H9 (cell line): ENCODE results near the gene LITAFD. TPM values are rescaled to one million over a fixed set of nuclear protein-coding genes. Genes with fewer than 3 reads are reported as not detected.
"Not testable (repeated sequence)": the region's sequence is repeated elsewhere in the genome, so short reads cannot be mapped to it uniquely, and the experiment has no call there.

Experiments used
- DNase-seq: peaks from one replicate; pipeline ENCODE4 v3.0.0-alpha.2; 2017
- H2AFZ ChIP-seq: one replicate; pipeline ENCODE4 v1.6.1; 2013; ENCODE audit warnings: mild to moderate bottlenecking, low read length, control low read depth, moderate library complexity
- H2AK5ac ChIP-seq: 2 replicates; pipeline ENCODE4 v1.6.1; 2013; ENCODE audit warnings: low read length, control low read depth, mixed read lengths; ENCODE audit not compliant: insufficient read length
- H2BK120ac ChIP-seq: one replicate; pipeline ENCODE4 v1.6.1; 2013; ENCODE audit warnings: low read depth, mild to moderate bottlenecking, low read length, control low read depth, inconsistent platforms; ENCODE audit not compliant: poor library complexity, severe bottlenecking
- H2BK12ac ChIP-seq: 2 replicates; pipeline ENCODE4 v1.6.1; 2013; ENCODE audit warnings: low read length, control low read depth, mixed read lengths, low read depth; ENCODE audit not compliant: insufficient read length
- H2BK15ac ChIP-seq: 2 replicates; pipeline ENCODE4 v1.6.1; 2013; ENCODE audit warnings: low read depth, low read length, control low read depth
- H2BK20ac ChIP-seq: one replicate; pipeline ENCODE4 v1.6.1; 2013; ENCODE audit warnings: low read depth, mild to moderate bottlenecking, low read length, control low read depth, inconsistent platforms; ENCODE audit not compliant: poor library complexity, severe bottlenecking
- H2BK5ac ChIP-seq: 2 replicates; pipeline ENCODE4 v1.6.1; 2013; ENCODE audit warnings: low read length, control low read depth, mixed read lengths; ENCODE audit not compliant: insufficient read length
- H3K14ac ChIP-seq: 2 replicates; pipeline ENCODE4 v1.6.1; 2013; ENCODE audit warnings: low read length, control low read depth; ENCODE audit not compliant: insufficient read depth
- H3K18ac ChIP-seq: 2 replicates; pipeline ENCODE4 v1.6.1; 2013; ENCODE audit warnings: low read depth, mild to moderate bottlenecking, mixed read lengths, low read length, control low read depth; ENCODE audit not compliant: insufficient read length
- H3K23ac ChIP-seq: 2 replicates; pipeline ENCODE4 v1.6.1; 2013; ENCODE audit warnings: low read length, control low read depth, mixed read lengths, low read depth; ENCODE audit not compliant: insufficient read length
- H3K23me2 ChIP-seq: 2 replicates; pipeline ENCODE4 v1.6.1; 2013; ENCODE audit warnings: low read depth, mild to moderate bottlenecking, mixed read lengths, low read length, control low read depth; ENCODE audit not compliant: insufficient read length, poor library complexity, severe bottlenecking
- H3K27ac ChIP-seq: 2 replicates; pipeline ENCODE4 v1.5.1; 2013; ENCODE audit warnings: low read length, control low read depth, mixed read lengths, low read depth; ENCODE audit not compliant: insufficient read length
- H3K27me3 ChIP-seq: 2 replicates; pipeline ENCODE4 v1.6.1; 2013; ENCODE audit warnings: low read length, control low read depth, inconsistent platforms; ENCODE audit not compliant: insufficient read depth
- H3K4ac ChIP-seq: 2 replicates; pipeline ENCODE4 v1.6.1; 2013; ENCODE audit warnings: low read depth, mild to moderate bottlenecking, control low read depth, inconsistent platforms, low read length, moderate library complexity
- H3K4me1 ChIP-seq: 2 replicates; pipeline ENCODE4 v1.6.1; 2013; ENCODE audit warnings: low read length, control low read depth, inconsistent platforms; ENCODE audit not compliant: insufficient read depth
- H3K4me2 ChIP-seq: 2 replicates; pipeline ENCODE4 v1.6.1; 2013; ENCODE audit warnings: low read length, control low read depth, mixed read lengths; ENCODE audit not compliant: insufficient read length, insufficient read depth
- H3K56ac ChIP-seq: 2 replicates; pipeline ENCODE4 v1.6.1; 2013; ENCODE audit warnings: low read depth, mild to moderate bottlenecking, mixed read lengths, low read length, control low read depth; ENCODE audit not compliant: insufficient read length
- H3K79me1 ChIP-seq: 2 replicates; pipeline ENCODE4 v1.6.1; 2013; ENCODE audit warnings: low read depth, mild to moderate bottlenecking, moderate library complexity, low read length, control low read depth, inconsistent platforms; ENCODE audit not compliant: insufficient read depth, poor library complexity, severe bottlenecking
- H3K79me2 ChIP-seq: 2 replicates; pipeline ENCODE4 v1.6.1; 2013; ENCODE audit warnings: low read length, control low read depth, inconsistent platforms; ENCODE audit not compliant: insufficient read depth
- H3K9ac ChIP-seq: 2 replicates; pipeline ENCODE4 v1.6.1; 2013; ENCODE audit warnings: low read length, control low read depth, mixed read lengths; ENCODE audit not compliant: insufficient read length; ENCODE audit errors: extremely low read depth
- H3K9me3 ChIP-seq: one replicate; pipeline ENCODE4 v1.6.1; 2013; ENCODE audit warnings: low read depth, low read length, inconsistent platforms; ENCODE audit not compliant: control insufficient read depth
- H3T11ph ChIP-seq: one replicate; pipeline ENCODE4 v1.6.1; 2013; ENCODE audit warnings: mild to moderate bottlenecking, low read length, control low read depth, inconsistent platforms
- H4K20me1 ChIP-seq: one replicate; pipeline ENCODE4 v1.6.1; 2013; ENCODE audit not compliant: control insufficient read depth, insufficient read length, insufficient read depth
- H4K5ac ChIP-seq: 2 replicates; pipeline ENCODE4 v1.6.1; 2013; ENCODE audit warnings: low read depth, mild to moderate bottlenecking, mixed read lengths, low read length, control low read depth; ENCODE audit not compliant: insufficient read length
- H4K8ac ChIP-seq: replicated peaks from 2 replicates; pipeline ENCODE4 v1.6.1; 2013; ENCODE audit warnings: low read length, control low read depth, mixed read lengths, low read depth; ENCODE audit not compliant: insufficient read length
- H4K91ac ChIP-seq: 2 replicates; pipeline ENCODE4 v1.6.1; 2013; ENCODE audit warnings: low read depth, mild to moderate bottlenecking, moderate library complexity, mixed read lengths, low read length, control low read depth; ENCODE audit not compliant: insufficient read length
- H3K27ac Mint-ChIP-seq, 3 experiments: 2 replicates in 2 of 3; 3 replicates in 1 of 3; pipeline ENCODE4 v1.8.0; 2020 to 2021; ENCODE audit warnings: mixed read lengths in 3 of 3, mild to moderate bottlenecking in 1 of 3, moderate library complexity in 1 of 3
- H3K27me3 Mint-ChIP-seq: 2 replicates; pipeline ENCODE4 v1.8.0; 2021; ENCODE audit warnings: low read depth, mild to moderate bottlenecking, moderate library complexity, mixed read lengths
- H3K36me3 Mint-ChIP-seq, 3 experiments: 2 replicates in 2 of 3; 3 replicates in 1 of 3; pipeline ENCODE4 v1.8.0; 2020 to 2021; ENCODE audit warnings: low read depth in 3 of 3, mixed read lengths in 3 of 3; ENCODE audit not compliant: insufficient read depth in 1 of 3
- H3K4me1 Mint-ChIP-seq, 2 experiments: 2 replicates each; pipeline ENCODE4 v1.8.0; 2020; ENCODE audit warnings: mixed read lengths in 2 of 2
- H3K4me3 Mint-ChIP-seq, 2 experiments: 2 replicates in 1 of 2; 3 replicates in 1 of 2; pipeline ENCODE4 v1.8.0; 2020 to 2021; ENCODE audit warnings: mild to moderate bottlenecking in 2 of 2, mixed read lengths in 2 of 2, moderate library complexity in 1 of 2
- H3K9me3 Mint-ChIP-seq, 2 experiments: 2 replicates in 1 of 2; 3 replicates in 1 of 2; pipeline ENCODE4 v1.8.0; 2020; ENCODE audit warnings: mild to moderate bottlenecking in 2 of 2, mixed read lengths in 2 of 2, moderate library complexity in 1 of 2
- CTCF ChIP-seq: fragments of 200-600 bp; sonication (generic); conservative IDR thresholded peaks from 3 replicates; pipeline ENCODE4 v1.8.0; 2021; ENCODE audit warnings: antibody characterized with exemption, mild to moderate bottlenecking
- WGBS: extraction: QIAGEN DNeasy Blood & Tissue Kit; methylation state at CpG from one replicate; pipeline ENCODE4 v1.1.7; 2013; ENCODE audit warnings: missing lambda C conversion rate, low lambda C conversion rate, mixed read lengths; ENCODE audit not compliant: insufficient read length; ENCODE audit errors: extremely low coverage; 5-methylcytosine and 5-hydroxymethylcytosine counted together
- total RNA-seq: library from RNA; stranded (reverse); gene quantifications from 2 replicates; pipeline ENCODE4 v1.2.1, GENCODE V29; 2021

The LITAFD gene
- total RNA-seq, 1 experiment from 2014 or later = not detected

GRCh38 chr16:8916541-8917225, 34.5 kb downstream of the LITAFD start:
- no peaks in the 10 kb centered on the region for H4K20me1 ChIP-seq
- no peak overlapping the region for H3K23ac ChIP-seq
- H3K9me3 Mint-ChIP-seq = no peaks in the 10 kb centered on the region
- H4K91ac ChIP-seq = no peak overlapping the region
- no peak overlapping the region for H2BK5ac ChIP-seq
- TF ChIP-seq CTCF = no peak
- H4K8ac ChIP-seq = no peak overlapping the region
- peaks cover 68 to 95% (median 93%) of the 10 kb centered on the region in 3 experiments for H3K36me3 Mint-ChIP-seq
- no peaks in the 10 kb centered on the region for H3K23me2 ChIP-seq
- H3K4me2 ChIP-seq = no peak overlapping the region
- no peak overlapping the region for H3K27ac Mint-ChIP-seq
- no peak overlapping the region for H3K9ac ChIP-seq
- DNase-seq = no peak
- 0 out of 2 replicates have a peak, but pooled peaks cover 3% of the 10 kb centered on the region for H3K79me2 ChIP-seq
- no peak overlapping the region for H3K27ac ChIP-seq
- WGBS = no CpG with 5 or more reads among the region's 5 CpGs
- H3K27me3 ChIP-seq = no peaks in the 10 kb centered on the region
- H2BK120ac ChIP-seq = no peak overlapping the region
- H2BK15ac ChIP-seq = no peak overlapping the region
- H2BK20ac ChIP-seq = no peak overlapping the region
- no peaks in the 10 kb centered on the region for H3K27me3 Mint-ChIP-seq
- H3K14ac ChIP-seq = no peak overlapping the region
- no peak overlapping the region for H2BK12ac ChIP-seq
- no peaks in the 10 kb centered on the region for H3K4me1 ChIP-seq
- H2AFZ ChIP-seq = no peak overlapping the region
- peaks cover under 1% of the 10 kb centered on the region for H3K79me1 ChIP-seq
- no peak overlapping the region for H3K18ac ChIP-seq
- H3T11ph ChIP-seq = no peak overlapping the region
- H3K56ac ChIP-seq = no peak overlapping the region
- no peaks in the 10 kb centered on the region for H3K9me3 ChIP-seq
- H4K5ac ChIP-seq = no peak overlapping the region
- peaks cover 1 to 6% of the 10 kb centered on the region in 2 experiments; a peak in 3 of 4 replicates for H3K4me1 Mint-ChIP-seq
- no peak overlapping the region for H2AK5ac ChIP-seq
- no peak overlapping the region for H3K4ac ChIP-seq
- no peak overlapping the region for H3K4me3 Mint-ChIP-seq

- not testable (repeated sequence) for DNase-seq, H3K18ac ChIP-seq, H3K23ac ChIP-seq, H4K8ac ChIP-seq, H2BK12ac ChIP-seq, H3K4me3 Mint-ChIP-seq, H2BK15ac ChIP-seq, H4K20me1 ChIP-seq, H4K91ac ChIP-seq, H3K27ac ChIP-seq, H3K14ac ChIP-seq, H3K23me2 ChIP-seq, H3K79me1 ChIP-seq, H2BK5ac ChIP-seq, H3K4me1 Mint-ChIP-seq, H3K4ac ChIP-seq, H3K27me3 Mint-ChIP-seq, H3K4me2 ChIP-seq, H3K27me3 ChIP-seq, H3K9ac ChIP-seq, H2BK20ac ChIP-seq, H3K4me1 ChIP-seq, H3K56ac ChIP-seq, H2AFZ ChIP-seq, H2BK120ac ChIP-seq, H4K5ac ChIP-seq, H3K79me2 ChIP-seq, H3K9me3 ChIP-seq, H3K9me3 Mint-ChIP-seq, H2AK5ac ChIP-seq, H3T11ph ChIP-seq
- Mint-ChIP-seq H3K27ac (peak overlapping the region in 1 of 3 experiments; percentile 34; a peak in 1 of 7 replicates), H3K36me3 (peaks cover 71 to 95% (median 95%) of the 10 kb centered on the region in 3 experiments)
- no CpG with 5 or more reads among the region's 10 CpGs for WGBS
Measured at GRCh38 chr16:8917336-8917735, 35.2 kb downstream of the LITAFD start.
